Ishikawa (cell line): ENCODE results near the gene CHCHD3.

ENCODE experiments used
- CREB1 ChIP-seq: IDR thresholded peaks from 2 replicates; pipeline ENCODE4 v1.6.1; 2012; ENCODE audit warnings: low read depth
- EP300 ChIP-seq: IDR thresholded peaks from 2 replicates; pipeline ENCODE4 v1.6.1; 2012; ENCODE audit warnings: borderline replicate concordance
- MAX ChIP-seq: IDR thresholded peaks from 2 replicates; pipeline ENCODE4 v1.6.1; 2012
- RAD21 ChIP-seq: IDR thresholded peaks from 2 replicates; pipeline ENCODE4 v1.6.1; 2012; ENCODE audit warnings: low read depth
- REST ChIP-seq: IDR thresholded peaks from 2 replicates; pipeline ENCODE4 v1.6.1; 2012; ENCODE audit warnings: low read depth, mild to moderate bottlenecking
- TAF1 ChIP-seq: IDR thresholded peaks from 2 replicates; pipeline ENCODE4 v1.6.1; 2012; ENCODE audit warnings: low read depth, mild to moderate bottlenecking
- TEAD4 ChIP-seq: IDR thresholded peaks from 2 replicates; pipeline ENCODE4 v1.6.1; 2012
- YY1 ChIP-seq: IDR thresholded peaks from 2 replicates; pipeline ENCODE4 v1.6.1; 2012; ENCODE audit warnings: low read depth

DNA sequence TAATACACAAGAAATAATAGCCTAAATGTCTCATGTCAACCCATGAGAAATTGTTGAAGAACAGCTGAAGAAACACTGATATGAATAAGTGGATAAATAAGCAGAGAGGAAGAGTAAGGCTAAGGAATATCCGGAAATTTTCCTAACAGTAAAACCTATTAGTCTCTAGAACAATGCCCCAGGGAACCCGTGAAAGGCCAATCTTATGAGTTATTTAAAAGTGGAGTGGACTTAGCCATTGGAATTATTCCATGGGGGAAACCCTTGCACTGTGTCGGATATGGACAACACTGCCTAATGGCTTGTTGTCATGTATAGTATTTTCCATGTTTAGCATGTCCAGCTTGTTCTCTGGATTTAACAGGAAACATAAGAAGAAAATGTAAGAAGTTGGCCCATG, 288.4 kb downstream of the CHCHD3 start:
- TF ChIP-seq YY1 (no peak), TAF1 (no peak), REST (no peak), EP300 (no peak), MAX (no peak), CREB1 (no peak), TEAD4 (no peak), RAD21 (no peak)
